ENCODE measurements around the gene CITED4. TPM values are rescaled to one million over a fixed set of nuclear protein-coding genes. Genes with fewer than 3 reads are reported as not detected.
"Not testable (repeated sequence)": the region's sequence is repeated elsewhere in the genome, so short reads cannot be mapped to it uniquely, and the experiment has no call there.

Gene CITED4, protein sequence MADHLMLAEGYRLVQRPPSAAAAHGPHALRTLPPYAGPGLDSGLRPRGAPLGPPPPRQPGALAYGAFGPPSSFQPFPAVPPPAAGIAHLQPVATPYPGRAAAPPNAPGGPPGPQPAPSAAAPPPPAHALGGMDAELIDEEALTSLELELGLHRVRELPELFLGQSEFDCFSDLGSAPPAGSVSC
- polyA plus RNA-seq (ENCODE audit: insufficient read length in 12 of 12), result 1 to 10 TPM in 6 of 12 donors, under 1 TPM in 4, not detected in 2; 0.80 to 3.8 (median 1.1) TPM
- long read RNA-seq, donor 1, transcript CITED4-201 (1 exons, 1,316 nt), result major isoform, 25 of 25 reads
- long read RNA-seq, donor 1, partial matches to known transcripts, result 0 of 25 reads
- long read RNA-seq, donor 1, other reads (novel, unspliced or antisense), result 0 of 25 reads
- long read RNA-seq, donor 2, transcript CITED4-201 (1 exons, 1,316 nt), result major isoform, 6 of 6 reads
- long read RNA-seq, donor 2, partial matches to known transcripts, result 0 of 6 reads
- long read RNA-seq, donor 2, other reads (novel, unspliced or antisense), result 0 of 6 reads
- long read RNA-seq, donor 3, result 0 reads
- long read RNA-seq, donor 4, partial matches to known transcripts, result 0 of 2 reads
- long read RNA-seq, donor 4, other reads (novel, unspliced or antisense), result 0 of 2 reads
- long read RNA-seq, donor 5, transcript CITED4-201 (1 exons, 1,316 nt), result major isoform, 8 of 8 reads
- long read RNA-seq, donor 5, partial matches to known transcripts, result 0 of 8 reads
- long read RNA-seq, donor 5, other reads (novel, unspliced or antisense), result 0 of 8 reads
- long read RNA-seq, donor 6, partial matches to known transcripts, result 0 of 3 reads
- long read RNA-seq, donor 6, other reads (novel, unspliced or antisense), result 0 of 3 reads
- long read RNA-seq, donor 7, partial matches to known transcripts, result 0 of 2 reads
- long read RNA-seq, donor 7, other reads (novel, unspliced or antisense), result 0 of 2 reads
- long read RNA-seq, donor 8, transcript CITED4-201 (1 exons, 1,316 nt), result major isoform, 8 of 8 reads
- long read RNA-seq, donor 8, partial matches to known transcripts, result 0 of 8 reads
- long read RNA-seq, donor 8, other reads (novel, unspliced or antisense), result 0 of 8 reads
- long read RNA-seq, donor 9, transcript CITED4-201 (1 exons, 1,316 nt), result major isoform, 8 of 8 reads
- long read RNA-seq, donor 9, partial matches to known transcripts, result 0 of 8 reads
- long read RNA-seq, donor 9, other reads (novel, unspliced or antisense), result 0 of 8 reads
- long read RNA-seq, donor 10, partial matches to known transcripts, result 0 of 4 reads
- long read RNA-seq, donor 10, other reads (novel, unspliced or antisense), result 0 of 4 reads
- long read RNA-seq, donor 11, transcript CITED4-201 (1 exons, 1,316 nt), result major isoform, 5 of 5 reads
- long read RNA-seq, donor 11, partial matches to known transcripts, result 0 of 5 reads
- long read RNA-seq, donor 11, other reads (novel, unspliced or antisense), result 0 of 5 reads

DNA sequence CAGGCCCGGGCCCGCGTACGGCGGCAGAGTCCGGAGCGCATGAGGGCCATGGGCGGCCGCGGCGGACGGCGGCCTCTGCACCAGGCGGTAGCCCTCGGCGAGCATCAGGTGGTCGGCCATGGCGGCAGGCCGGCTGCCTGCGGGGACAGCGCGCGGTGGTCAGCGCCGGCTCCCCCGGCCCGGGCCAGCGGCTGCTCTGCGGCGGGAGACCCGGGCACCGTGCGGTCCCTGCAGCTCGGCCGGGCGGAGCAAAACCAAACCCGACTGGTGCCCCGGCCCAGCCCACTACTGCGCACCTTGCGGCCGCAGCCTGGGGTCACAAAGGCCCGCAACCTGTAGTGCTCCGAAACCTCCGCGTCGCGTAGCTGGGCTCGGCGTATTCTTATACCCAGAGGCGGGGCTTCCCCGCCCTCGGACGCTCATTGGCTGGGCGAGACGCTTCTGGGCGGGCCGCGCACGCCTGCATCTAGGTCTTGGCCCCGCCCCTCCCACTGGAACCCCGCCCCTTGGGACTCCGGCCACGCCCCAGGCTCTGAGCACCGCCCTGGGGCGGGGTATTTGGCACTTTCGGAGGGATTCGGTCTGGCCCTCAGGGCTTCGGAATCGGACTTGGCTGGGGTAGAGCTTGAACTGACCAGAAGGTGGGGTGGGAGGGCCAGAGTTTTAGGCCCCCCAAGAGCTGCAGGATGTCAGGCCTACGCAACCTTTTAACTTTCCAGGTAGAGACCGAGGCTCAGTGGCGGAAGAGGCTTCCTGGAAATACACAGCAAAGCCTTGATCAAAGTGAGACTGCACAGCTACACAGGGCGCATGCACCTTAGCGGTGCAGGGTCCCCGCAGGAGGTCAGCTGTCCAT lies at the start of gene CITED4:
Gene CITED4, minus strand, starts transcription at position 356 of the 856 bp plus-strand sequence. Its CDS starts 236 bp downstream, at position 120.
- DNase-seq, result peak; percentile 90

GRCh38 chr1:40911105-40911504 lies 48.9 kb upstream of the CITED4 start:
- DNase-seq, result no peak

DNA sequence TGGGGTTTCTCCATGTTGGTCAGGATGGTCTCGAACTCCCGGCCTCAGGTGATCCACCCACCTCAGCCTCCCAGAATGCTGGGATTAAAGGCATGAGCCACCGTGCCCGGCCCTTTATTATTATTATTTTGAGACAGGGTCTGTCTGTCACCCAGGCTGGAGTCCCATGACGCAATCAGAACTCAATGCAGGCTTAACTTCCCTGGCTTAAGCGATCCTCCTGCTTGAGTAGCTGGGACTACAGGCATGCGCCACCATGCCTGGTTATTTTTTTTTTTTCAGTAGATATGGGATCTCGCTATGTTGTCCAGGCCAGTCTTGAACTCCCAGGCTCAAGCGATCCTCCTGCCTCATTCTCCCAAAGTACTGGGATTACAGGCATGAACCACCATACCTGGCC lies 47.1 kb upstream of the CITED4 start:
- no peak for DNase-seq

DNA sequence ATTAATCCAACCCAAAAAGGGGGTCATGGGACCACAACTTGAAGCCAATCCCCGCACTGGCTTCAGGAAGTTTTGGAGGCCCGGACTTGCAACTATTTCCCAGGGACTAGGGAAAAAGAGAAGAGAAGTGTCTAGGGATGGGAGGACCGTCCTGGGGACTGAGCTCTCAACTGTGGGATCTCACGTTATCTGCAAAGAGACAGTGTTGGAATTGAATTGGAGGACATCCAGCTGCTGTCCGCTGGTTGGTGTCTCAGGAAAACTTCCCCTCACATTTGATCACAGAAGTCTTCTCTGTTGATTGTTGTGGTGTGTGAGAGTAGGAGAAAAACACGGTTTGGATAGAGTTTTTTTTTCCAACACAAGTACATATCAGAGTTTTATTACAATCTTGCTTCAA lies 46.2 kb upstream of the CITED4 start:
- DNase-seq, result no peak

DNA sequence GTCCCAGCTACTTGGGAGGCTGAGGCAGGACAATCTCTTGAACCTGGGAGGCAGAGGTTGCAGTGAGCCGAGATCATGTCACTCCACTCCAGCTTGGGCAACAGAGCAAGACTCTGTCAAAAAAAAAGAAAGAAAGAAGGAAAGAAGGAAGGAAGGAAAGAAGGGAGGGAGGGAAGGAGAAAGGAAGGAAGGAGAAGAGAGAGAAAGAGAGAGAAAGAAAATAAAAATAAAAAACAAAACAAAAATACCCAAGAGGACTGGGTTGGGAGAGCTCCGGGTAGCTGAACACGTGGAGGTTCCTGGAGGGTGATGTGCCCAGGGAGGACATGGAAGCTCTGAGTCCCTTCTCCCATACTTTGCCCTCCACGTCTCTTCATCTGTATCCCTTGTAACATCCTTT lies 45.7 kb upstream of the CITED4 start:
- DNase-seq, result no peak

DNA sequence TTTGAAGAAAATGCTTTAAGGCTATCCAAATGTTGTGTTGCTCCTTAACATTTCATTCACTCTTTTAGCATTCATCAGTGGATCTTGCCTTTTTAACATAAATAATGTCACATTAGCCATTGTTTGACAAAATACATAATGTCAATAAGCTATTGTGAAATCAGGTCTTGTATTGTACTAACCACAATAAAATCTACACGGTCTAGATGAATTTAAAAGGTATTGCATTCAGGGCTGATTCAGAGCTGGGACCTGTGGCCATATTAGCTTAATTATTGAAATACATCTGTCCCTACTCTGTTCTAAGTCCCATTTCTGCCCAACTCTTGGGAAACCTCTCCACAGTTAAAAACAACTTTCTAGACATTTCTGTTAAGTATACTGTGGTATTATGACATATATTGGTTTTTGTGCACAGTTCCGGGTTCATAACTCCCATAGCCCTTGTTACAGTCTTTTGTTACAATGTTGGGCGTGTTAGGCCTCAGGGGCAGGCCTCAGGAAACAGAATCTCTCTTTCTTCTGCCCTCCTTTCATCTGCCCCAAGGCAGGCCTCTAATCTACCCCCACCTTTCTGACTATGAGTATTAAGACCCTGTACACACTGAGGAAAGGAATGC lies 44.7 kb upstream of the CITED4 start:
- DNase-seq, result no peak

DNA sequence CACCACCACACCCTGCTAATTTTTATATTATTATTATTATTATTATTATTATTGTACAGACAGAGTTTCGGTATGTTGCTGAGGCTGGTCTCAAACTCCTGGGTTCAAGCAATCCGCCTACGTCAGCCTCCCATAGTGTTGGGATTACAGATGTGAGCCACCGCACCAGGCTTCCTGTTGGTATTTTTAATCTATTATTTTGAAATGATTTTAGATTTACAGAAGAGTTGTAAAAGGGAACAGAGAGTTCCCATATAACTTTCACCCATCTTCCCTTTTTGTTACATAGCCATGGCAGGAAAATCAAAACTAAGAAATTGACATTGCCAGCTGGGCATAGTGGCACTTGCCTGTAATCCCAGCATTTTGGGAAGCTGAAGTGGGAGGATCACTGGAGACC lies 42.9 kb upstream of the CITED4 start:
- DNase-seq, result no peak

DNA sequence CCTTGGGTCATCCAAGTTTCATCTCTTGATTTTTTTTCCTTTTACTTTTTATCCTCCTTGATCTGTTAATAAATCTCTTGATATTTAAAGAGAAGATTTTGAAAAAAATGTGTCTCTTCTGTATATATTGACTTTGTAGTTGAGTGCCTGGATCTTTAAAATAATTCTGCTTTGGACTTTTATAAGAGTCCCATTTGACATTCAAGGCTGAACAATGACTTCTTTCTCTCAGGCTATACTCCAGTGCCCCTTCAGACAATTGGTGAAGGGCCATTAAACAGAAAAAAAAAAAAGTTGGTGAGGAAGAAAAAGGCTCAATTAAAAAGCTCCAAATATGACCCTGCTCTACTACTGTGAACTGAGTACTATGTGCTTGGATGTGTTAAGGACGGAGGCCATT lies 40.9 kb upstream of the CITED4 start:
- no peak for DNase-seq

GRCh38 chr1:40901886-40902852 lies 40.0 kb upstream of the CITED4 start:
- peak; percentile 15 for DNase-seq

DNA sequence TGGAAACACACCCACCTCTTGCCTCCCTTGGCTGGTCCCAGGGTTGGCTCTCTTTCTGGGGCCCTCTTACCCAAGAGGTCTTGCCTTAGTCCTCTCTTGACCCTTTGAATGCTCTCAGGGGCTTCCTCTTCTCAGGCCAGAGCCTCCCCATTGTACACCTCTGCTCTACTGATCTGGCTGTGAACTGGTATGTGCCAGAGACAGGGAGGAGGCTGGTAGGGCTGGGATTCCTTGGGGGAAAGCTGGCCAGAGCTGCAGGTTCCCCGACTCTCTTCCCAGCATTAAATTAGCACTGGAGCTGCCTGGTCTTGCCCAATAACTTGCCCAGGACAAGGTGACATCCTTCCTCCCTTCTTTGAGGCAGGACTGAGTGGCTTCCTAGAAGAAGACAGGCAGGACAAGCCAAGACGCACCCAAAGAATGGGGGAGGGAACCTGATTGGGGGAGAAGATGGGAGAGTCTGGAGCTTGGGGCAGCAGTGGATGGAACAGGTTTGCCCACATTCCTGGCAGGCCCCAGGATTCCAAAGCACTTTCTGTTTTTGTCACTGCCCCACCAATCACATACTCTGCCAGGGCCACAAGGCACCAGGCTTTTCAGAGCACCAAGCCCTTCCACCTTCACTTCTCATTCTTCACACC lies 37.2 kb upstream of the CITED4 start:
- DNase-seq, result no peak

GRCh38 chr1:40898431-40898901 lies 36.3 kb upstream of the CITED4 start:
- no peak for DNase-seq

- no peak for DNase-seq
Measured at GRCh38 chr1:40897513-40897912, 35.4 kb upstream of the CITED4 start.

DNA sequence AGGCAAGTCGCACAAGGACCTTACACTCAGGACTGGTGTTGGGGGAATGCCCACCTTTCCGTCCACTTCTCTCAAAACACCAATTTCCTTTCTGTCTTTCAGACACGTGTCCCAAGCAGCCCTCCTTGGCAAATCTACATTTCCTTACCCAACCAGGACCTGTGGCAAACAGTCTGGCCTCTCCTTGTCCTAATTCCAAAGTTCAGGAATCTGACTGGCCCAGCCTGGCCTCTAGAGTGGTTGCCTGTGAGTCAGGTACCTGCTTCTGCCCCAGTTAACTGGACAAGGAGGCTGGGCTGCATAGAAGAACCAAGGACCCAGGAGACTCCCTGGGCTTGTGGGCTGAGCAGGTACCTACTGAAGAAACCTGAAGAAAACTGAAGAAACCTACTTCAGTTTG lies 34.3 kb upstream of the CITED4 start:
- DNase-seq, result no peak

GRCh38 chr1:40895601-40896000 lies 33.4 kb upstream of the CITED4 start:
- no peak for DNase-seq

GRCh38 chr1:40894858-40895257 lies 32.7 kb upstream of the CITED4 start:
- DNase-seq, result not testable (repeated sequence)

DNA sequence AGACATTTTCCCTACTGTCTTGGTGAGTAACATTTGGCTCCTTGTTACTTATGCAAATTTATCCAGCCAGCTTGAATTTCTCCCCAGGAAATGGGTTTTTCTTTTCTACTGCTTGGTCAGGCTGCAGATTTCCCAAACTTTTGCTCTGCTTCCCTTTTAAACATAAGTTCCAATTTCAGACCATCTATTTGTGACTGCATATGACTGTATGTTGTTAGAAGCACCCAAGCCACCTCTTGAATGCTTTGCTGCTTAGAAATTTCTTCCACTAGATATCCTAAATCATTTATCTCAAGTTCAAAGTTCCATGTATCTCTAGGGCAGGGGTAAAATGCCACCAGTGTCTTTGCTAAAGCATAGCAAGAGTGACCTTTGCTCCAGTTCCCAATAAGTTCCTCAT lies 32.3 kb upstream of the CITED4 start:
- no peak for DNase-seq

DNA sequence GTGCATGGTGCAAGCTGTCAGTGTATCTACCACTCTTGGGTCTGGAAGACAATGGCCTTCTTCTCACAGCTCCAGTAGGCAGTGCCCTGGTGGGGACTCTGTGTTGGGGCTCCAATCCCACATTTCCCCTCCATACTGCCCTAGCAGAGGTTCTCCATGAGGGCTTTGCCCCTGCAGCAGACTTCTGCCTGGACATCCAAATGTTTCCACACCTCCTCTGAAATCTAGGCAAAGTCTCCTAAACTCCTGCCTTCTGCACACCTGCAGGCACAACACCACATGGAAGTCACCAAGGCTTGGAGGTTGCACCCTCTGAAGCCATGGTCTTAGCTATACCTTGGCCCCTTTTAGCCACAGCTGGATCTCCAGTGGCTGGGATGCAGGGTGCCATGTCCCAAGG lies 31.8 kb upstream of the CITED4 start:
- DNase-seq, result no peak

- no peak for DNase-seq
Measured at GRCh38 chr1:40892354-40892753, 30.2 kb upstream of the CITED4 start.

Data from muscle of arm (tissue), 14 donors.